WTC11 (cell line): Measurements from ENCODE around the gene CFAP20DC. TPM values are rescaled to one million over a fixed set of nuclear protein-coding genes. Genes with fewer than 3 reads are reported as not detected.

ENCODE experiments used
- ATAC-seq: fragments of 200-7000 bp; cut with Tn5 transposase; 2 replicates; pipeline ENCODE4 v1.10.0; 2021; ENCODE audit warnings: mild to moderate bottlenecking, moderate library complexity
- CTCF ChIA-PET: fragments of 300-600 bp; sonication (Branson Sonifier 250); formaldehyde crosslinking; loops from one replicate; lab custom pipeline; 2021; ENCODE audit warnings: antibody characterized with exemption; lab: Charles Lee
- POLR2A ChIA-PET: fragments of 350-600 bp; sonication (Branson Sonifier 250); formaldehyde crosslinking; loops from one replicate; lab custom pipeline; 2021; ENCODE audit warnings: antibody characterized with exemption; lab: Charles Lee
- DNase-seq: peaks from one replicate; pipeline ENCODE4 v3.0.0; 2021; ENCODE audit warnings: low spot score
- H3K27ac Mint-ChIP-seq: 2 replicates; pipeline ENCODE4 v1.8.0; 2021; ENCODE audit warnings: mixed read lengths
- H3K27me3 Mint-ChIP-seq: 2 replicates; pipeline ENCODE4 v1.8.0; 2021; ENCODE audit warnings: low read depth, mild to moderate bottlenecking, moderate library complexity, mixed read lengths
- H3K36me3 Mint-ChIP-seq: 2 replicates; pipeline ENCODE4 v1.8.0; 2021; ENCODE audit warnings: mixed read lengths
- H3K4me1 Mint-ChIP-seq: 2 replicates; pipeline ENCODE4 v1.8.0; 2022; ENCODE audit warnings: mixed read lengths
- H3K4me3 Mint-ChIP-seq: 2 replicates; pipeline ENCODE4 v1.8.0; 2021; ENCODE audit warnings: mild to moderate bottlenecking, moderate library complexity, mixed read lengths
- H3K9me3 Mint-ChIP-seq: 2 replicates; pipeline ENCODE4 v1.8.0; 2021; ENCODE audit warnings: mixed read lengths
- AR ChIP-seq: fragments of 250-450 bp; sonication (Bioruptor Pico); IDR thresholded peaks from 2 replicates; pipeline ENCODE4 v1.9.0; 2021; ENCODE audit warnings: mild to moderate bottlenecking
- ATF2 ChIP-seq: sonication (generic); formaldehyde crosslinking; IDR thresholded peaks from 2 replicates; pipeline ENCODE4 v1.8.1; 2022; ENCODE audit warnings: low read depth, missing genetic modification reagents, borderline replicate concordance
- E2F4 ChIP-seq: sonication (generic); formaldehyde crosslinking; IDR thresholded peaks from 2 replicates; pipeline ENCODE4 v1.8.1; 2022; ENCODE audit warnings: low read depth, mild to moderate bottlenecking, moderate library complexity, missing genetic modification reagents, borderline replicate concordance
- FOXJ3 ChIP-seq: sonication (generic); formaldehyde crosslinking; IDR thresholded peaks from 2 replicates; pipeline ENCODE4 v1.9.0; 2021; ENCODE audit warnings: missing genetic modification reagents, mild to moderate bottlenecking, borderline replicate concordance
- GABPB1 ChIP-seq: sonication (generic); formaldehyde crosslinking; IDR thresholded peaks from 2 replicates; pipeline ENCODE4 v1.8.1; 2023; ENCODE audit warnings: mild to moderate bottlenecking, missing genetic modification reagents
- JAZF1 ChIP-seq: fragments of 250-450 bp; sonication (Bioruptor Pico); IDR thresholded peaks from 2 replicates; pipeline ENCODE4 v1.9.0; 2021; ENCODE audit warnings: moderate library complexity, mild to moderate bottlenecking, inconsistent platforms
- JUN ChIP-seq: sonication (generic); formaldehyde crosslinking; IDR thresholded peaks from 2 replicates; pipeline ENCODE4 v1.8.0; 2023; ENCODE audit warnings: mild to moderate bottlenecking, missing genetic modification reagents
- MAX ChIP-seq: sonication (generic); formaldehyde crosslinking; IDR thresholded peaks from 2 replicates; pipeline ENCODE4 v1.8.0; 2022; ENCODE audit warnings: mild to moderate bottlenecking, missing genetic modification reagents
- MYBL2 ChIP-seq: sonication (generic); formaldehyde crosslinking; IDR thresholded peaks from 2 replicates; pipeline ENCODE4 v1.8.1; 2023; ENCODE audit warnings: mild to moderate bottlenecking, moderate library complexity, missing genetic modification reagents
- NFE2L1 ChIP-seq: sonication (generic); formaldehyde crosslinking; IDR thresholded peaks from 2 replicates; pipeline ENCODE4 v1.8.1; 2023; ENCODE audit warnings: missing genetic modification reagents
- NFYB ChIP-seq: sonication (generic); formaldehyde crosslinking; conservative IDR thresholded peaks from 2 replicates; pipeline ENCODE4 v1.8.0; 2022; ENCODE audit warnings: low read depth, missing genetic modification reagents
- OVOL2 ChIP-seq: fragments of 250-450 bp; sonication (Bioruptor Pico); IDR thresholded peaks from 2 replicates; pipeline ENCODE4 v1.9.0; 2021; ENCODE audit warnings: mild to moderate bottlenecking, borderline replicate concordance
- SMAD3 ChIP-seq: sonication (generic); formaldehyde crosslinking; IDR thresholded peaks from 2 replicates; pipeline ENCODE4 v1.8.0; 2022; ENCODE audit warnings: missing genetic modification reagents, mild to moderate bottlenecking, borderline replicate concordance
- SMAD4 ChIP-seq: sonication (generic); formaldehyde crosslinking; IDR thresholded peaks from 2 replicates; pipeline ENCODE4 v1.8.0; 2022; ENCODE audit warnings: mild to moderate bottlenecking, missing genetic modification reagents
- TEAD4 ChIP-seq: sonication (generic); formaldehyde crosslinking; IDR thresholded peaks from 2 replicates; pipeline ENCODE4 v1.8.0; 2022; ENCODE audit warnings: mild to moderate bottlenecking, missing genetic modification reagents
- ZNF138 ChIP-seq: sonication (generic); formaldehyde crosslinking; conservative IDR thresholded peaks from 2 replicates; pipeline ENCODE4 v1.8.1; 2022; ENCODE audit warnings: mild to moderate bottlenecking, moderate library complexity, missing genetic modification reagents
- ZNF219 ChIP-seq: sonication (generic); formaldehyde crosslinking; IDR thresholded peaks from 2 replicates; pipeline ENCODE4 v1.8.0; 2023; ENCODE audit warnings: missing genetic modification reagents, mild to moderate bottlenecking, borderline replicate concordance
- ZNF263 ChIP-seq: sonication (generic); formaldehyde crosslinking; IDR thresholded peaks from 2 replicates; pipeline ENCODE4 v1.8.1; 2022; ENCODE audit warnings: low read depth, mild to moderate bottlenecking, moderate library complexity, missing genetic modification reagents
- ZNF416 ChIP-seq: fragments of 250-450 bp; sonication (Bioruptor Pico); IDR thresholded peaks from 2 replicates; pipeline ENCODE4 v1.9.0; 2021; ENCODE audit warnings: mild to moderate bottlenecking, inconsistent platforms
- ZNF423 ChIP-seq: fragments of 250-450 bp; sonication (Bioruptor Pico); IDR thresholded peaks from 2 replicates; pipeline ENCODE4 v2.1.2; 2022; ENCODE audit warnings: mild to moderate bottlenecking, moderate library complexity
- ZNF425 ChIP-seq: fragments of 250-450 bp; sonication (Bioruptor Pico); conservative IDR thresholded peaks from 2 replicates; pipeline ENCODE4 v1.9.0; 2021; ENCODE audit warnings: mild to moderate bottlenecking
- ZNF671 ChIP-seq: fragments of 250-450 bp; sonication (Bioruptor Pico); IDR thresholded peaks from 2 replicates; pipeline ENCODE4 v1.8.0; 2021; ENCODE audit warnings: mild to moderate bottlenecking
- total RNA-seq: library from RNA; stranded (reverse); gene quantifications from 3 replicates; pipeline ENCODE4 v1.2.3, GENCODE V29; 2021

Gene CFAP20DC
- total RNA-seq, 1 experiment from 2014 or later, result 4.9 TPM

GRCh38 chr3:58839964-58840363 is 209.9 kb downstream of the CFAP20DC start (continued):
- TF ChIP-seq OVOL2 (no peak), ZNF263 (CRISPR knock-in tag) (no peak), MAX (no peak)

GRCh38 chr3:58839187-58839586 is 210.6 kb downstream of the CFAP20DC start:
- CTCF ChIA-PET, result no interaction called here
- POLR2A ChIA-PET, result no interaction called here
- H3K36me3 Mint-ChIP-seq, result peaks cover 11% of the 10 kb centered on the region
- DNase-seq (no peak), ATAC-seq (no peak)
- H3K9me3 Mint-ChIP-seq, result peaks cover 9% of the 10 kb centered on the region
- H3K27ac Mint-ChIP-seq, result no peak overlapping the region
- no peak overlapping the region for H3K4me3 Mint-ChIP-seq
- H3K27me3 Mint-ChIP-seq, result peaks cover 7% of the 10 kb centered on the region; the same call in 1 of the 2 replicates
- TF ChIP-seq ZNF671 (CRISPR knock-in tag) (no peak), AR (CRISPR knock-in tag) (no peak), ZNF416 (CRISPR knock-in tag) (no peak), GABPB1 (CRISPR knock-in tag) (no peak), ZNF219 (CRISPR knock-in tag) (no peak), E2F4 (CRISPR knock-in tag) (no peak), MYBL2 (CRISPR knock-in tag) (no peak), FOXJ3 (CRISPR knock-in tag) (no peak), ZNF423 (CRISPR knock-in tag) (no peak), TEAD4 (no peak), NFYB (CRISPR knock-in tag) (no peak), ZNF138 (CRISPR knock-in tag) (no peak), NFE2L1 (no peak)
- H3K4me1 Mint-ChIP-seq, result peaks cover 27% of the 10 kb centered on the region

- CTCF ChIA-PET, result interaction anchor here (2.1 kb wide), 1 partner anchor 13 kb away, joined by 9 read pairs; no protein-coding TSS in a partner anchor
Observed at GRCh38 chr3:58837856-58838255, 212.0 kb downstream of the CFAP20DC start.

More at GRCh38 chr3:58837856-58838255, 212.0 kb downstream of the CFAP20DC start:
- H3K36me3 Mint-ChIP-seq, result peaks cover 7% of the 10 kb centered on the region
- ATAC-seq (no peak), DNase-seq (no peak)
- peaks cover 6% of the 10 kb centered on the region for H3K9me3 Mint-ChIP-seq
- H3K4me1 Mint-ChIP-seq, result peaks cover 25% of the 10 kb centered on the region
- H3K4me3 Mint-ChIP-seq, result no peak overlapping the region
- H3K27ac Mint-ChIP-seq, result no peak overlapping the region
- TF ChIP-seq SMAD4, result no peak
- TF ChIP-seq ZNF425 (CRISPR knock-in tag), result no peak
- no peak for TF ChIP-seq ATF2
- TF ChIP-seq JAZF1, result no peak
- TF ChIP-seq JUN (CRISPR knock-in tag), result no peak
- no peak for TF ChIP-seq SMAD3 (CRISPR knock-in tag)
- TF ChIP-seq, all 79 proteins: peak for 0
- H3K27me3 Mint-ChIP-seq, result peaks cover 3% of the 10 kb centered on the region; the same call in 1 of the 2 replicates
- POLR2A ChIA-PET, result no interaction called here
